Esophagus (tissue), 2 donors: ENCODE measurements around the gene IL17REL. TPM values are rescaled to one million over a fixed set of nuclear protein-coding genes. Genes with fewer than 3 reads are reported as not detected.

ENCODE experiments used
- H3K27ac ChIP-seq, 2 donors: one replicate each; pipeline ENCODE4 v1.5.1; 2013; ENCODE audit warnings: low read depth in 2 of 2, mild to moderate bottlenecking in 2 of 2, inconsistent platforms in 1 of 2, low read length in 1 of 2, moderate library complexity in 1 of 2
- H3K27me3 ChIP-seq, 2 donors: one replicate each; pipeline ENCODE4 v1.6.1; 2013; ENCODE audit warnings: low read length in 2 of 2, control low read depth in 1 of 2, mild to moderate bottlenecking in 1 of 2; ENCODE audit not compliant: insufficient read depth in 2 of 2, control insufficient read depth in 1 of 2
- H3K36me3 ChIP-seq, 2 donors: one replicate each; pipeline ENCODE4 v1.6.1; 2013; ENCODE audit warnings: low read length in 1 of 2; ENCODE audit not compliant: control insufficient read depth in 2 of 2, insufficient read depth in 2 of 2
- H3K4me1 ChIP-seq, 2 donors: one replicate each; pipeline ENCODE4 v1.6.1; 2013; ENCODE audit warnings: low read length in 1 of 2; ENCODE audit not compliant: control insufficient read depth in 2 of 2, insufficient read depth in 2 of 2
- H3K4me3 ChIP-seq, 2 donors: one replicate each; pipeline ENCODE4 v1.5.1; 2013; ENCODE audit warnings: low read length in 2 of 2, mild to moderate bottlenecking in 2 of 2, low read depth in 1 of 2, moderate library complexity in 1 of 2
- H3K9me3 ChIP-seq, 2 donors: one replicate each; pipeline ENCODE4 v1.6.1; 2013; ENCODE audit warnings: mild to moderate bottlenecking in 2 of 2, low read depth in 1 of 2, low read length in 1 of 2, moderate library complexity in 1 of 2; ENCODE audit not compliant: control insufficient read depth in 2 of 2, insufficient read depth in 1 of 2
- WGBS, 2 donors: extraction: QIAGEN DNeasy Blood & Tissue Kit; methylation state at CpG; one replicate each; pipeline ENCODE4 v1.1.7; 2013; 5-methylcytosine and 5-hydroxymethylcytosine counted together
- polyA plus RNA-seq, 2 donors: library from polyadenylated mRNA; stranded (reverse); fragments of 200-250 nt; gene quantifications; one replicate each; pipeline ENCODE4 v1.2.3, GENCODE V29; 2013
- donor health status: healthy with polysubstance abuse.
- donor health status: Bipolar disorder and iron deficiency.

Gene IL17REL
- polyA plus RNA-seq, 2 donors = not detected

DNA sequence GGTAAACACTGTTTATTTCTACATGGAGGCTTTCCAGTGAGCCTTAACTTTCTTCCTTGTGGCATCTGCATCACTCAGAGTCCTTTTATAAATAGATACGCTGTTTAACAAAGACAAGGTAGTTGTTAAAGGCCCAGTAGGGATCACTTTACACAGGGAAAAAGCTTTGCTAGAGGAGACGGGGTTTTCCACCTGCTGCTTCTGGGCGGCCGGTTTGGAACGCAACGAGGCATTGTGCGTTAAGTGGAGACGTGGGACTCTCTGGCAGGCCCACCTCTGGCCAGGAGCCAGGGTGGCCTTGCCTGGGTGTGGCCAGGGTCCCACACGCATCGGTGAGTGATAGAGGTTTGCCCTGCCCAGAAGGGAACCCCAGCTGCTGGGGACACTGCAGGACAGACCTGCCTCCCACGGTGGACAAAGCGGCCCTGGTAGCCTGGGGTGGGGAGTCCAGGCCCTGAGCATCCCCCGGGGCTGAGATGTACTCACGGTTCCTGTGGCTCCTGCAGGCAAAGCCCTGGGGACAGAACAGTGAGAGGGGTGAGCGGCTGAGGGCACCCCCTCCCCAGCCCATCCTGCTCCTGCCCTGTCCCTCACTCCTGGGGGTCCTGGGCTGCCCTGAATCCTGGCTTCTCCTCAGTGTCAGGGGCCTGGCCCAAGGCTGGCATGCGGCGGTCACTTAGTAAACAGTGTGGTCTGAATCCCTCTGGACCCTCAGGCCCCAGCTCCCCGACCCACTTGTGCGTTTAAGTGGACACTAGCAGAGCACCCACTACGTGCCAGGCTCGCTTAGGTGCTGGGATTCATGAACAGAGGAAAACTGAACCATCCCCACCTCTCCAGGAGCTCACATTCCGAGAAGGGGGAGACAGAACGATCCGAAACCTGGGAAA lies 4.2 kb downstream of the IL17REL start:
- Histone ChIP-seq H3K27me3 (peaks cover 0 to 7% of the 10 kb centered on the region in 2 donors), H3K27ac (no peak overlapping the region), H3K9me3 (no peaks in the 10 kb centered on the region), H3K4me1 (peaks cover 0 to 4% of the 10 kb centered on the region in 2 donors), H3K4me3 (no peak overlapping the region), H3K36me3 (no peaks in the 10 kb centered on the region)
- 63 to 70% methylated on average over 24 of the region's 24 CpGs for WGBS, 2 donors

DNA sequence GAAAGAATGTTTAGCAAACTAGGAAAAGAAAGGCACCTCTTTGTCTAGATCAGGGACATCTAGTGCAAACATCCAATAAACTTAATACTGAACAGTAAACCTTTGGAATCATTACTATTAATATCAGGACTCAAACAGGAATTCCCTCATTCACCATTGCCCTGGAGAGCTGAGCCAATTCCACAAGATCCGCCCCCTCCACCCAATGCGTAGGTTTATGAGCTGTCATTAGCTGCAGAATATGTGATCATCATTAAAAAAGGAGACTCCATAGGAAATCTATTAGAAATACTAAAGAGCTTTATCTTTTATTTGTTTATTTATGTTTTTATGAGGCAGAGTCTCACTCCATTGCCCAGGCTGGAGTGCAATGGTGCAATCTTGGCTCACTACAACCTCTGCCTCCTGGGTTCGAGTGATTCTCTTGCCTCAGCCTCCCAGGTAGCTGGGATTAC lies 5.5 kb downstream of the IL17REL start:
- H3K9me3 ChIP-seq = no peaks in the 10 kb centered on the region
- H3K27ac ChIP-seq = no peak overlapping the region
- no peaks in the 10 kb centered on the region for H3K36me3 ChIP-seq
- H3K4me3 ChIP-seq = no peak overlapping the region
- peaks cover 0 to 4% of the 10 kb centered on the region in 2 donors for H3K4me1 ChIP-seq
- WGBS, 2 donors = 76% methylated on average over 3 of the region's 3 CpGs
- peaks cover 0 to 4% of the 10 kb centered on the region in 2 donors for H3K27me3 ChIP-seq

DNA sequence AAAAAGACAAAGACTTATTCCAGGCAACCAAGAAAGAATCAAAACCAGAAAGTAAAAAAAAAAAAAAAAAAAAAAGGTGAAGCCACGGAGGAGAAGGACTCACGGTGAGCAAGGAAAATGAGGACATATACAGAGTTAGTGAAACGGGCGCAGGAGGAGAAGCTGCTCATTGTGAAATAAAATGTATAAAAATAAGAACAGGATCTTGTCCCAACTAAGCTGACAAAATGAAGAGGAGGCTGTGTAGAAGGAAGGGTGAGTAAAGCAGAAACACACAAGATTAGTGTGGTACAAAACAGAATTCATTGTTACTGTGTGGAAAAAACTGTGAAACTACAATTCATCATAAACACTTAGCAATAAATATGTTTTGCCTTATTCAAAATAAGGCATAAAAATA lies 7.6 kb downstream of the IL17REL start:
- H3K36me3 ChIP-seq = no peaks in the 10 kb centered on the region
- WGBS, 2 donors = 71 to 76% methylated on average over 4 of the region's 4 CpGs
- no peak overlapping the region for H3K4me3 ChIP-seq
- no peak overlapping the region for H3K27ac ChIP-seq
- H3K27me3 ChIP-seq = no peaks in the 10 kb centered on the region
- peaks cover 0 to 3% of the 10 kb centered on the region in 2 donors for H3K4me1 ChIP-seq
- no peaks in the 10 kb centered on the region for H3K9me3 ChIP-seq

DNA sequence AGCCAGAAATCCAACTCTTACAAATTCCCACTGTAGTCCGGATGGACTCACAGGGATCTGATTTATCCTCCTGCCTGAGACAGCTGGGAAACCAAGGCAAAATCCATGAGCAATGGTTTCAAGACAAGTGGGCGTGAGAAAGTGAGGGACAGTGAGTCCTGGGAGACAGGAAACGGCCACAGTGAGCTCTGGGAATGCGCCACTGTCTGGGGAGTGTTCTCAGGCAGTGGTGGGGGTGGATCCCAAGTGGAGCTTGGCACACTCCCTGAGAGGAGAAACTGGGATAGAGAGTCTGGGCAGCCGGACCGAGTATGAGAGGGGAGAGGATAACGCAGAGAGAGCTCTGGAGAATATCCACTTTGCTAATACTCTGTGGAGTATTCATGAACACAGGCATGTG lies 9.8 kb downstream of the IL17REL start:
- H3K27me3 ChIP-seq = no peaks in the 10 kb centered on the region
- peaks cover 0 to 4% of the 10 kb centered on the region in 2 donors for H3K9me3 ChIP-seq
- H3K4me3 ChIP-seq = no peak overlapping the region
- H3K36me3 ChIP-seq = no peaks in the 10 kb centered on the region
- H3K4me1 ChIP-seq = peaks cover 0 to 3% of the 10 kb centered on the region in 2 donors
- WGBS, 2 donors = 69 to 71% methylated on average over 7 of the region's 7 CpGs
- no peak overlapping the region for H3K27ac ChIP-seq

DNA sequence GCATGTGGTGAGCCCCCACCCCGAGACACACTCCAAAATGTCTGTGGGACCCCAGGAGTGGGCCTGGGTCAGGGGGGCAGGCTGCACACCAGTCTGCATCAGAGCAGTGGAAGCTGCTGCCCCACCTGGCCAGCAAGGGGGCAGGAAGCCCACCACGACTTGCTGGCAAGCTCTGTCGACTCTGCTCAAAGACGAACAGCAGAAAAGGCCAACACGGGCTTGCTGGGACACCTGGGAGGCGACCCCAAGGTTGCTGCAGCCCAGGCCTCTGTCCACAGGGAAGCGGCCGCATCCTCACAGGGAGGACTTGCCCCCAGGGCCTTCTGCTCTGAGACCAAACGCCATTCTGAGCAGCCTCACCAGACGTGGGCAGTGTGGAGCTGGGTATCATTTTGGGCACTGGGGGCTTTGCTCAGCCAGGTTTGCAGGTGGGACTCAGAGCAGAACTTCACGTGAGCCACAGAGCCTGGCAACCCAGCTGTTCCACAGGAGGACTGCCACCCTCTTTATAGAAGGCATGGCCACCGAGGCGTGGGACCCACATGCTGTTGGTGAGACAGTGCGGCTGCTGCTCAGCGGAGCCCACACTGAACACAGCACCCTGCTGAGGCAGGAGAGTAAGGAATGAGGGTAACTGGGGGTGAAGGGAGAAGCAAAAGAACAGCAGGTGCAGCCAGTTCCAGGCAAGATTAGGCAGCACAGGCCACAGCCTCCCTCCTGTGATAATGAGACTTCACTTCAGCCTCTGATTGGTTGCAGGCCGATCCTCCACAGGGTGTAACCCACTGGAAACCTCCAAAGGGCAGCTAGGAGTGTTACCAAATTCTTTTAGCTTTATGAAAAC lies 11.0 kb downstream of the IL17REL start:
- Histone ChIP-seq H3K4me3 (no peak overlapping the region), H3K9me3 (peaks cover 0 to 4% of the 10 kb centered on the region in 2 donors), H3K4me1 (peaks cover 3 to 4% of the 10 kb centered on the region in 2 donors), H3K36me3 (no peaks in the 10 kb centered on the region), H3K27me3 (no peaks in the 10 kb centered on the region), H3K27ac (no peak overlapping the region)
- WGBS, 2 donors = 76 to 81% methylated on average over 16 of the region's 16 CpGs

DNA sequence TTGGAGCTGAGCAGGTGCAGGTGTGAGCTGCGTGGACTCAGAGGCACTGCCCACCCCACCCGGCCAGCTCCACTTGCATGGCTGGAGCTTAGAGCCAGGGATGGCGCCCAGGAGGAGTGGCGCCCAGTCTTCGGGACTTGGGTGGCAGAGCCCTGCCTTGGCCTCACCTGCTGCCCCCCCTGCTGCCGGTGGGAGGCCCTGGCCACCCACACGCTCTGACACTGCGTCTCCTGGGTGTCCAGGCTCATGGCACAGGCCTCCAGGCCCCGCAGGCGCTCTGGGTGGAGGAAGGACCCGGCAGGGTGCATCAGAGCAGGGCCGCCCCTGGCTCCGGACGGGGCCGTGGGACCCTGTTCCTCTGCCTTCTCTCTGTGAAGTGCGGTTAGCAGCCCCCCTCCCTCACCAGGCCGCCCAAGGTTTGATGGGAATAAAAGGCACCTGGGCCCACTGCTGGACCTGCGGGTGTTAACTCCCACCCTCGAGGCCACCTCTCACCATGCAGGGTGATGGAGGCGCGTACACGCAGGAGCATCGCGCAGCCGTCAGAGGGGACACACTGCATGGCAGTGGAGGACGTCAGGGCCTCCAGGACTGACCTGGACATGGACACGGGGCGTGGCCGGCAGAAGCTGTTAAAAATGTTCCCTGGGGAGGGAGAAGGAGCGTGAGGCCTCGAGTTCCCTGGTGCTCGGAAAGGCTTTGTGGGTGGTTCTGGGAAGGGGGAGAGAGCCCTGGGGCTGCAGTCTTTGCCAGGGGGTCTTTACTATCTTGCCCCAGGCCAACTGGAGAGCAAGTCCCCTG lies 11.8 kb downstream of the IL17REL start:
- Histone ChIP-seq H3K27me3 (no peaks in the 10 kb centered on the region), H3K36me3 (no peaks in the 10 kb centered on the region), H3K9me3 (peaks cover 0 to 4% of the 10 kb centered on the region in 2 donors), H3K27ac (no peak overlapping the region), H3K4me3 (no peak overlapping the region), H3K4me1 (peaks cover 3 to 4% of the 10 kb centered on the region in 2 donors)
- WGBS, 2 donors = 89 to 90% methylated on average over 32 of the region's 32 CpGs

DNA sequence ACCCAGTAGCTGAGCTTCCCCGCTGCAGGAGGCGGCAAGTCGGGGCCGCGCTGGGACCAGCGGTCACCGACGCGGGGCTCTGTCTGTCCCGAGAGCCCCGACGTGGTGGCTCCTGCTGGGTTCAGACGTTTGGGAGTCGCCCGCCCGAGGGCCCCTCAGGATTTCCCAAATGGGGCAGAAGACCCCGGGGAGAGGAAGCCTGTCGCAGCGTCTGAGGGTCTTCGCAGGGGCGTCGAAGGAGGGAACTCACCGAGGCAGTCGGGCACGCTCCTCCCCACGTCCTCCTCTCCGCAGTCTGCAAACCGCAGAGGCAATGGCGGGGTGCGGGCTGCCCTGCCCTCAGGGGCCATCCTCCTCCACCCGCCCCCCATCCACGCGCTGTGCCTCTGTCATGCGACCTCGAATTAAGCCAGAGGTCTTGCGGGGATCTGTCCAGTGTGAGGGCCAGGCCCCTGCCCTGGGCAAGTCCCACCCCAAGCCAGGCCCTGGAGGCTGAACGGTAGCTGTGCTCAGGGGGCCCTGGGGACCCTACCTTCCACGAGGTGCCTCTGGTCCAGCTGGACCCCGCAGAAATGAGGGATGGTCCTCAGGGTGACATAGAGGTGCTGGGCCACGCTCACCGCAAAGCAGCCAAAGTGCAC lies 12.5 kb downstream of the IL17REL start:
- H3K27me3 ChIP-seq = no peaks in the 10 kb centered on the region

DNA sequence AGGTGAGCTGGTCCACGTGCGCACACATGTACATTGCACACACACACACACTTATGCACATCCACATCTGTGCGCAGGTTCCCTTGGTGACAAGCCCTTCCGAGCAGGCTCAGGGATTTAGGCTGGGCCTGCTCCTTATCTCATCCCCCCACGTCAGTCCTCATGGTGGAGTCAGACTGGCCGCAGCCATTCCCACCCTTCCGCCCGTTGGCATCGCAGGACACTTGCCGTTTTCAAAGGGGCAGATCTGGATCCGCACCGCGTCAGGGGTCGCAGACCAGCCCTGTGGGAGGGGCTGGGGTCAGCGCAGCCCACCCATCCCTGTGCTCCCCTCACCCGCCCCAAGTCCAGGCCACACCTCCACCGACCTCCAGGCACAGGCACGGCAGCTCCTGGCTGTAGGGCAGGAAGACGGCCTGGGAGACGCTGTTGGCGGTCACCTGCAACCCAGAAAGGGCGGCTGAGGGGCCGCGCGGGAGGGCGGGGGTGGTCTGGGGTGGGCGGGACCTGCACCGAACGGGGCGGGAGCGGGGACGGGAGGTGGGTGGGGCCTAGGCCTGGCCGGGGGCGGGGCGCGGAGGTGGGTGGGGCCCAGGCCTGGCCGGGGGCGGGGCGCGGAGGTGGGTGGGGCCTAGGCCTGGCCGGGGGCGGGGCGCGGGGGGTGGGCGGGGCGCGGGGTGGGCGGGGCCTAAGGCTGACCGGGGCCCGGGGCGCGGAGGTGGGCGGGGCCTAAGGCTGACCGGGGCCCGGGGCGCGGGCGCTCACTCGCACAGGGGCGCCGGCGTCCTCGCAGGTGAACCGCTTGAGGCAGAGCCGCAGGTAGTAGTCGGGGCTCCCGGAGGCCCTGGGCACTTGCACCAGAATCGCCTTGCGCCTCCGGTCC lies 13.3 kb downstream of the IL17REL start:
- Histone ChIP-seq H3K27me3 (no peaks in the 10 kb centered on the region), H3K4me1 (peaks cover 3 to 4% of the 10 kb centered on the region in 2 donors), H3K36me3 (no peaks in the 10 kb centered on the region), H3K4me3 (no peak overlapping the region), H3K9me3 (peaks cover 0 to 4% of the 10 kb centered on the region in 2 donors), H3K27ac (no peak overlapping the region)
- 22 to 24% methylated on average over 37 to 67 of the region's 70 CpGs for WGBS, 2 donors

More for the DNA sequence above, 12.5 kb downstream of the IL17REL start:
- Histone ChIP-seq H3K4me3 (no peak overlapping the region), H3K27ac (no peak overlapping the region), H3K9me3 (peaks cover 0 to 4% of the 10 kb centered on the region in 2 donors), H3K4me1 (peaks cover 3 to 4% of the 10 kb centered on the region in 2 donors), H3K36me3 (no peaks in the 10 kb centered on the region)
- WGBS, 2 donors = 43 to 46% methylated on average over 41 of the region's 41 CpGs
